Ishikawa (cell line): Measurements from ENCODE around the gene PTPRU.

Source experiments
- CEBPB ChIP-seq: IDR thresholded peaks from 2 replicates; pipeline ENCODE4 v1.6.1; 2012
- CREB1 ChIP-seq: IDR thresholded peaks from 2 replicates; pipeline ENCODE4 v1.6.1; 2012; ENCODE audit warnings: low read depth
- EGR1 ChIP-seq: IDR thresholded peaks from 2 replicates; pipeline ENCODE4 v1.6.1; 2012
- EP300 ChIP-seq: IDR thresholded peaks from 2 replicates; pipeline ENCODE4 v1.6.1; 2012; ENCODE audit warnings: borderline replicate concordance
- FOXM1 ChIP-seq: IDR thresholded peaks from 2 replicates; pipeline ENCODE4 v1.6.1; 2012; ENCODE audit warnings: low read depth, borderline replicate concordance
- MAX ChIP-seq: IDR thresholded peaks from 2 replicates; pipeline ENCODE4 v1.6.1; 2012
- NFIC ChIP-seq: IDR thresholded peaks from 2 replicates; pipeline ENCODE4 v1.6.1; 2012
- RAD21 ChIP-seq: IDR thresholded peaks from 2 replicates; pipeline ENCODE4 v1.6.1; 2012; ENCODE audit warnings: low read depth
- REST ChIP-seq: IDR thresholded peaks from 2 replicates; pipeline ENCODE4 v1.6.1; 2012; ENCODE audit warnings: low read depth, mild to moderate bottlenecking
- TAF1 ChIP-seq: IDR thresholded peaks from 2 replicates; pipeline ENCODE4 v1.6.1; 2012; ENCODE audit warnings: low read depth, mild to moderate bottlenecking
- TCF12 ChIP-seq: IDR thresholded peaks from 2 replicates; pipeline ENCODE4 v1.6.1; 2012; ENCODE audit warnings: low read depth
- TEAD4 ChIP-seq: IDR thresholded peaks from 2 replicates; pipeline ENCODE4 v1.6.1; 2012
- USF1 ChIP-seq: IDR thresholded peaks from 2 replicates; pipeline ENCODE4 v1.6.1; 2012
- YY1 ChIP-seq: IDR thresholded peaks from 2 replicates; pipeline ENCODE4 v1.6.1; 2012; ENCODE audit warnings: low read depth
- ZBTB7A ChIP-seq: IDR thresholded peaks from 2 replicates; pipeline ENCODE4 v1.6.1; 2012; ENCODE audit warnings: low read depth

Gene PTPRU

GRCh38 chr1:29354511-29355098 is 118.3 kb downstream of the PTPRU start:
- TF ChIP-seq TEAD4 (no peak), EGR1 (peak; percentile 71)

- TF ChIP-seq RAD21: no peak
- no peak for TF ChIP-seq FOXM1
- no peak for TF ChIP-seq EGR1
- no peak for TF ChIP-seq MAX
- no peak for TF ChIP-seq NFIC
- TF ChIP-seq CEBPB: no peak
- no peak for TF ChIP-seq YY1
- no peak for TF ChIP-seq ZBTB7A
- TF ChIP-seq USF1: no peak
- TF ChIP-seq TEAD4: no peak
- TF ChIP-seq CREB1: no peak
- TF ChIP-seq REST: no peak
- TF ChIP-seq TAF1: no peak
- TF ChIP-seq EP300: no peak
- TF ChIP-seq TCF12: no peak
Measured at GRCh38 chr1:29355375-29355774, 119.1 kb downstream of the PTPRU start.

- no peak for TF ChIP-seq MAX
- TF ChIP-seq YY1: no peak
- TF ChIP-seq NFIC: no peak
- TF ChIP-seq EGR1: no peak
- TF ChIP-seq ZBTB7A: no peak
Measured at GRCh38 chr1:29356663-29357062, 120.3 kb downstream of the PTPRU start.

- TF ChIP-seq TCF12: no peak
- TF ChIP-seq EGR1: no peak
- no peak for TF ChIP-seq RAD21
- TF ChIP-seq EP300: no peak
- TF ChIP-seq TAF1: no peak
- TF ChIP-seq USF1: no peak
- no peak for TF ChIP-seq MAX
- no peak for TF ChIP-seq ZBTB7A
- no peak for TF ChIP-seq CEBPB
- no peak for TF ChIP-seq REST
Measured at GRCh38 chr1:29357452-29357851, 121.1 kb downstream of the PTPRU start.

GRCh38 chr1:29358183-29358582 is 121.9 kb downstream of the PTPRU start:
- TF ChIP-seq REST (no peak), NFIC (no peak), EGR1 (no peak), TCF12 (no peak), USF1 (no peak), TAF1 (no peak), CREB1 (no peak), FOXM1 (no peak), YY1 (no peak)
